Neuronal stem cell (in vitro differentiated cells): ENCODE results near the gene C19orf47.
A peak's percentile ranks its signal among the peaks of the same experiment; 100 is the strongest.

Experiments used
- DNase-seq: peaks from one replicate; pipeline ENCODE4 v3.0.0-alpha.2; 2013; ENCODE audit warnings: low spot score
- H2AFZ ChIP-seq: one replicate; pipeline ENCODE4 v1.6.1; 2013; ENCODE audit warnings: mild to moderate bottlenecking, low read length, inconsistent platforms
- H2AK5ac ChIP-seq: 2 replicates; pipeline ENCODE4 v1.6.1; 2013; ENCODE audit warnings: low read depth, mild to moderate bottlenecking, inconsistent platforms, low read length, moderate library complexity, mixed read lengths
- H2BK120ac ChIP-seq: 2 replicates; pipeline ENCODE4 v1.6.1; 2013; ENCODE audit warnings: low read depth, mild to moderate bottlenecking, inconsistent platforms, low read length, moderate library complexity, mixed read lengths
- H2BK12ac ChIP-seq: one replicate; pipeline ENCODE4 v1.6.1; 2013; ENCODE audit warnings: low read length, inconsistent platforms
- H2BK15ac ChIP-seq: 2 replicates; pipeline ENCODE4 v1.6.1; 2013; ENCODE audit warnings: mild to moderate bottlenecking, low read length, inconsistent platforms, mixed read lengths
- H2BK5ac ChIP-seq: one replicate; pipeline ENCODE4 v1.6.1; 2013; ENCODE audit warnings: inconsistent platforms, mild to moderate bottlenecking, low read length, moderate library complexity
- H3K14ac ChIP-seq: one replicate; pipeline ENCODE4 v1.6.1; 2013; ENCODE audit warnings: low read length, inconsistent platforms
- H3K18ac ChIP-seq: 2 replicates; pipeline ENCODE4 v1.6.1; 2013; ENCODE audit warnings: low read length, inconsistent platforms
- H3K23ac ChIP-seq: 2 replicates; pipeline ENCODE4 v1.6.1; 2013; ENCODE audit warnings: low read depth, mild to moderate bottlenecking, mixed read lengths, low read length, inconsistent platforms; ENCODE audit not compliant: poor library complexity
- H3K27ac ChIP-seq: replicated peaks from 3 replicates; pipeline ENCODE4 v1.5.1; 2013; ENCODE audit warnings: low read length, inconsistent platforms
- H3K27me3 ChIP-seq, 3 experiments: 2 replicates each; pipeline ENCODE4 v1.6.1; 2013; ENCODE audit warnings: low read length in 3 of 3, mild to moderate bottlenecking in 2 of 3, inconsistent platforms in 1 of 3, low read depth in 1 of 3, mixed read lengths in 1 of 3, moderate library complexity in 1 of 3; ENCODE audit not compliant: control insufficient read depth in 3 of 3, insufficient read depth in 3 of 3
- H3K36me3 ChIP-seq, 2 donors: replicated peaks in 1 of 2; 2 replicates each; pipeline ENCODE4 v1.6.1; 2013; ENCODE audit warnings: low read length in 2 of 2; ENCODE audit not compliant: control insufficient read depth in 2 of 2, insufficient read depth in 2 of 2
- H3K4ac ChIP-seq: 2 replicates; pipeline ENCODE4 v1.6.1; 2013; ENCODE audit warnings: inconsistent platforms, mild to moderate bottlenecking, low read length, moderate library complexity
- H3K4me1 ChIP-seq, 2 donors: 1 replicate in 1 of 2; 2 replicates in 1 of 2; pipeline ENCODE4 v1.6.1; 2013; ENCODE audit warnings: low read length in 2 of 2, low read depth in 1 of 2; ENCODE audit not compliant: control insufficient read depth in 2 of 2, insufficient read depth in 1 of 2
- H3K4me2 ChIP-seq: one replicate; pipeline ENCODE4 v1.6.1; 2013; ENCODE audit warnings: mild to moderate bottlenecking, low read length, inconsistent platforms; ENCODE audit not compliant: insufficient read depth, poor library complexity, severe bottlenecking
- H3K4me3 ChIP-seq, 2 donors: 2 replicates each; pipeline ENCODE4 v1.5.1; 2013; ENCODE audit warnings: low read length in 2 of 2, mild to moderate bottlenecking in 2 of 2, inconsistent platforms in 1 of 2, moderate library complexity in 1 of 2
- H3K79me1 ChIP-seq: one replicate; pipeline ENCODE4 v1.6.1; 2013; ENCODE audit warnings: low read depth, mild to moderate bottlenecking, inconsistent platforms, low read length, moderate library complexity
- H3K9ac ChIP-seq: one replicate; pipeline ENCODE4 v1.6.1; 2013; ENCODE audit warnings: mild to moderate bottlenecking, low read depth, low read length, inconsistent platforms; ENCODE audit not compliant: poor library complexity
- H3K9me3 ChIP-seq, 2 donors: replicated peaks in 1 of 2; 2 replicates each; pipeline versions ENCODE3 to v1.6.1; 2013; ENCODE audit warnings: low read length in 2 of 2, mild to moderate bottlenecking in 2 of 2, inconsistent platforms in 1 of 2, low read depth in 1 of 2, mixed read lengths in 1 of 2, moderate library complexity in 1 of 2; ENCODE audit not compliant: control insufficient read depth in 2 of 2, insufficient read depth in 1 of 2
- H4K8ac ChIP-seq: one replicate; pipeline ENCODE4 v1.6.1; 2013; ENCODE audit warnings: low read depth, mild to moderate bottlenecking, inconsistent platforms, low read length, moderate library complexity
- H4K91ac ChIP-seq: one replicate; pipeline ENCODE4 v1.6.1; 2013; ENCODE audit warnings: low read length, low read depth, mild to moderate bottlenecking, inconsistent platforms; ENCODE audit not compliant: poor library complexity
- WGBS, 2 donors: extraction: QIAGEN DNeasy Blood & Tissue Kit; methylation state at CpG; one replicate each; pipeline ENCODE4 v1.1.7; 2013; ENCODE audit warnings: missing lambda C conversion rate in 2 of 2, mixed read lengths in 1 of 2; ENCODE audit not compliant: insufficient read length in 2 of 2, insufficient replicate concordance in 1 of 2; ENCODE audit errors: extremely low coverage in 2 of 2; 5-methylcytosine and 5-hydroxymethylcytosine counted together

Gene C19orf47

GRCh38 chr19:40277356-40278059 is 70.7 kb downstream of the C19orf47 start:
- Histone ChIP-seq H3K4me1 (peaks cover 3 to 11% of the 10 kb centered on the region in 2 donors), H3K18ac (peak overlapping the region; percentile 42), H2AK5ac (no peak overlapping the region), H3K4me3 (no peak overlapping the region), H2BK5ac (peak overlapping the region; percentile 69), H2AFZ (no peak overlapping the region), H3K4ac (no peak overlapping the region), H3K27ac (no peak overlapping the region), H3K14ac (no peak overlapping the region), H2BK12ac (no peak overlapping the region), H3K4me2 (no peak overlapping the region), H4K91ac (no peak overlapping the region), H2BK15ac (no peak overlapping the region), H3K27me3 (no peaks in the 10 kb centered on the region), H3K36me3 (peaks cover 4 to 9% of the 10 kb centered on the region in 2 donors), H3K9ac (no peak overlapping the region), H2BK120ac (no peak overlapping the region), H3K23ac (peak overlapping the region; percentile 38), H3K79me1 (peaks cover 32% of the 10 kb centered on the region), H3K9me3 (no peaks in the 10 kb centered on the region), H4K8ac (peak overlapping the region; percentile 25)
- WGBS, 2 donors = no CpG with 5 or more reads among the region's 10 CpGs
- no peak for DNase-seq

GRCh38 chr19:40274585-40275544 is 73.3 kb downstream of the C19orf47 start:
- no peak overlapping the region for H2BK15ac ChIP-seq
- no peaks in the 10 kb centered on the region for H3K9me3 ChIP-seq
- no peak for DNase-seq
- H3K23ac ChIP-seq = peak overlapping the region; percentile 70
- peak overlapping the region; percentile 66 for H2AK5ac ChIP-seq
- no peak overlapping the region for H4K8ac ChIP-seq
- no peak overlapping the region for H4K91ac ChIP-seq
- H3K27ac ChIP-seq = no peak overlapping the region
- H2BK5ac ChIP-seq = no peak overlapping the region
- H3K27me3 ChIP-seq = no peaks in the 10 kb centered on the region
- H3K14ac ChIP-seq = peak overlapping the region; percentile 83
- no peak overlapping the region for H3K4me2 ChIP-seq
- H3K4me3 ChIP-seq = no peak overlapping the region
- peaks cover 7% of the 10 kb centered on the region in 2 donors for H3K4me1 ChIP-seq
- no peak overlapping the region for H2AFZ ChIP-seq
- no CpG with 5 or more reads among the region's 28 CpGs for WGBS, 2 donors
- H3K36me3 ChIP-seq = peaks cover 1 to 10% of the 10 kb centered on the region in 2 donors
- peak overlapping the region; percentile 39 for H3K18ac ChIP-seq
- H3K9ac ChIP-seq = peak overlapping the region; percentile 50
- H2BK120ac ChIP-seq = no peak overlapping the region
- peaks cover 20% of the 10 kb centered on the region for H3K79me1 ChIP-seq
- no peak overlapping the region for H3K4ac ChIP-seq
- no peak overlapping the region for H2BK12ac ChIP-seq

- Histone ChIP-seq H3K27me3 (no peaks in the 10 kb centered on the region), H3K9ac (no peak overlapping the region), H3K27ac (no peak overlapping the region), H3K23ac (peak overlapping the region; percentile 38), H3K9me3 (no peaks in the 10 kb centered on the region), H2AK5ac (no peak overlapping the region), H2BK15ac (no peak overlapping the region), H3K4ac (no peak overlapping the region), H4K91ac (no peak overlapping the region), H4K8ac (no peak overlapping the region), H3K14ac (no peak overlapping the region), H3K4me2 (no peak overlapping the region), H3K4me1 (peaks cover 7% of the 10 kb centered on the region in 2 donors), H3K36me3 (peaks cover 1 to 18% of the 10 kb centered on the region in 2 donors), H3K4me3 (no peak overlapping the region), H2BK120ac (no peak overlapping the region), H2BK12ac (no peak overlapping the region), H3K79me1 (peaks cover 18% of the 10 kb centered on the region), H2BK5ac (no peak overlapping the region), H3K18ac (peak overlapping the region; percentile 1), H2AFZ (no peak overlapping the region)
- DNase-seq = no peak
- WGBS, 2 donors = no CpG with 5 or more reads among the region's 14 CpGs
These were observed 74.5 kb downstream of the C19orf47 start for GRCh38 chr19:40273469-40274360.
